GM23248 (cell line): ENCODE results near the gene OR10G8.

Experiments
- EZH2 ChIP-seq: fragments of 200-600 bp; sonication (generic); IDR thresholded peaks from 2 replicates; pipeline ENCODE4 v1.6.1; 2018; ENCODE audit warnings: antibody characterized with exemption, mild to moderate bottlenecking; ENCODE audit not compliant: insufficient read depth, poor library complexity, severe bottlenecking
- EZH2phosphoT487 ChIP-seq: fragments of 200-600 bp; sonication (generic); IDR thresholded peaks from 2 replicates; pipeline ENCODE4 v1.6.1; 2018; ENCODE audit warnings: antibody characterized with exemption, moderate library complexity, mild to moderate bottlenecking, low read depth; ENCODE audit not compliant: insufficient read depth

DNA sequence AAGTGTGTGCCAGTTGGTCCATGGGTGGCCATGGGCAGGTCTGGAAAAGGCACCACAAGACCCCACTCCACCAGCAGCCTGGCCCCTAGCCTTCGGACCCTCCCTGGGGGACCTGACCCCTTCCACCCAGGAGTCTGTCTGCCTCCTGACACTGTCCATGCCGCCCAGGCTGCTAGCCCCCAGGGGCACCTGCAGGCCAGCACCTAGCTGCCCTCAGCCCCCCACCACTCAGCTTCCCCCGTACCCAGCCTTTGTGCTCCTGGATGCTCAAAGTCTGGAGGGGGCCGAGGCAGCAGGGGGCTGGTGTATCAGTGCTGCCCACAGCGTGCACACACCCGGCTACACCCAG is 48.9 kb downstream of the OR10G8 start:
- TF ChIP-seq EZH2 (no peak), EZH2phosphoT487 (no peak)
